ENCODE results near the gene PCDHGA7.
"Not testable (repeated sequence)": the region's sequence is repeated elsewhere in the genome, so short reads cannot be mapped to it uniquely, and the experiment has no call there.

Gene PCDHGA7

DNA sequence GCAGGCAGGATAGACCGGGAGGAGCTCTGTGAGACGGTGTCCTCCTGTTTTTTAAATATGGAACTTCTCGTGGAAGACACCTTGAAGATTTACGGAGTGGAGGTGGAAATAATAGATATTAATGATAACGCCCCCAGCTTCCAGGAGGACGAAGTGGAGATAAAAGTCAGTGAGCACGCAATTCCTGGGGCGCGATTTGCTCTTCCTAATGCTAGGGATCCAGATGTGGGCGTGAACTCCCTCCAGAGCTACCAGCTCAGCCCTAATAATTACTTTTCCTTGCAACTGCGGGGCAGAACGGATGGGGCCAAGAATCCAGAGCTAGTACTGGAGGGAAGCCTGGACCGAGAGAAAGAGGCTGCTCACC lies 38.9 kb downstream of the PCDHGA7 start:
- no peak for TF ChIP-seq CTCF (IDR thresholded peaks at IDR 0.05; ENCODE audit: extremely low read depth, missing control alignments)

DNA sequence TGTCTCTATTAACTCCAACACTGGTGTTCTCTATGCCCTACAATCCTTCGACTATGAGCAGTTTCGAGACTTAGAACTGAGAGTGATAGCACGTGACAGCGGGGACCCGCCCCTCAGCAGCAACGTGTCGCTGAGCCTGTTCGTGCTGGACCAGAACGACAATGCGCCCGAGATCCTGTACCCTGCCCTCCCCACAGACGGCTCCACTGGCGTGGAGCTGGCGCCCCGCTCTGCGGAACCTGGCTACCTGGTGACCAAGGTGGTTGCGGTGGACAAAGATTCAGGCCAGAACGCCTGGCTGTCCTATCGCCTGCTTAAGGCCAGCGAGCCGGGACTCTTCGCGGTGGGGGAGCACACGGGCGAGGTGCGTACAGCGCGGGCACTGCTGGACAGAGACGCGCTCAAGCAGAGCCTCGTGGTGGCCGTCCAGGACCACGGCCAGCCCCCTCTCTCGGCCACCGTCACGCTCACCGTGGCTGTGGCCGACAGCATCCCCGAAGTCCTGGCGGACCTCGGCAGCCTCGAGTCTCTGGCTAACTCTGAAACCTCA lies 40.3 kb downstream of the PCDHGA7 start:
- no peak for TF ChIP-seq CTCF (IDR thresholded peaks at IDR 0.05; ENCODE audit: extremely low read depth, missing control alignments)
- DNase-seq (ENCODE audit: low spot score) = no peak

More for the DNA sequence above, 38.9 kb downstream of the PCDHGA7 start:
- no peak for DNase-seq (ENCODE audit: low spot score)

- no peak for DNase-seq (ENCODE audit: low spot score)
- no peak for TF ChIP-seq CTCF (IDR thresholded peaks at IDR 0.05; ENCODE audit: extremely low read depth, missing control alignments)
Measured at GRCh38 chr5:141427783-141428426, 45.4 kb downstream of the PCDHGA7 start.

- DNase-seq (ENCODE audit: low spot score) = peak; percentile 89
- peak; percentile 50 for TF ChIP-seq CTCF (IDR thresholded peaks at IDR 0.05; ENCODE audit: extremely low read depth, missing control alignments)
Measured at GRCh38 chr5:141430332-141431113, 48.0 kb downstream of the PCDHGA7 start, which contains the start of gene PCDHGA12. Gene PCDHGA12, plus strand, starts transcription at chr5:141430507. Its CDS starts 253 bp downstream, at chr5:141430760.

DNA sequence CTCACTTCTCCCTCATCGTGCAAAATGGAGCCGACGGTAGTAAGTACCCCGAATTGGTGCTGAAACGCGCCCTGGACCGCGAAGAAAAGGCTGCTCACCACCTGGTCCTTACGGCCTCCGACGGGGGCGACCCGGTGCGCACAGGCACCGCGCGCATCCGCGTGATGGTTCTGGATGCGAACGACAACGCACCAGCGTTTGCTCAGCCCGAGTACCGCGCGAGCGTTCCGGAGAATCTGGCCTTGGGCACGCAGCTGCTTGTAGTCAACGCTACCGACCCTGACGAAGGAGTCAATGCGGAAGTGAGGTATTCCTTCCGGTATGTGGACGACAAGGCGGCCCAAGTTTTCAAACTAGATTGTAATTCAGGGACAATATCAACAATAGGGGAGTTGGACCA lies 48.7 kb downstream of the PCDHGA7 start:
- no peak for TF ChIP-seq CTCF (IDR thresholded peaks at IDR 0.05; ENCODE audit: extremely low read depth, missing control alignments)
- DNase-seq (ENCODE audit: low spot score) = peak; percentile 62

- not testable (repeated sequence) for DNase-seq (ENCODE audit: low spot score)
Measured at GRCh38 chr5:141432308-141432707, 49.8 kb downstream of the PCDHGA7 start.

GRCh38 chr5:141432726-141433125 lies 50.2 kb downstream of the PCDHGA7 start:
- not testable (repeated sequence) for DNase-seq (ENCODE audit: low spot score)

- DNase-seq (ENCODE audit: low spot score) = no peak
- TF ChIP-seq CTCF (IDR thresholded peaks at IDR 0.05; ENCODE audit: extremely low read depth, missing control alignments) = no peak
Measured at GRCh38 chr5:141434006-141434405, 51.5 kb downstream of the PCDHGA7 start.
